GM19025 (cell line): ENCODE results near the gene ARHGAP24.

ENCODE experiments used
- ATAC-seq: cut with Tn5 transposase; IDR thresholded peaks from one replicate; pipeline ENCODE4 v1.9.1; 2021; ENCODE audit warnings: mild to moderate bottlenecking, low read depth, moderate library complexity; ENCODE audit not compliant: unreplicated experiment

ARHGAP24 gene

DNA sequence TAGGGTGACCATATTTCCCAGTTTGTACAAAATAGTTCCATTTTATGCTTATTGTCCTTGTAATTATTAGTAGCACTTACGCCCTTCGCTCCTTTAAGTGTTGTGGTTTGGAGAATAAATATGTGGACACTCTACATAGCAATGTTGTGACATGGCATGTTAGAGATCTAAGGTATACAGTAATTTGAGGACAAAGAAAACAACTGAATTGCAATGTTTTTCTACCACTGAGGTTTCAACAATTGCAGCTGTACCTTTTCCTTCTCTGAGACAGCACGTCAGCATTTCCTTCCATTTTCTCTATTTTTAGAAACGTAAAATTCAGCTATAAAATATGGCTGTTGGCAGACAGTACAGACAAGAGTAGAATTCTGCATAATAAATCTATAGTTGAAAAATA, 561.8 kb downstream of the ARHGAP24 start:
- no peak for ATAC-seq

DNA sequence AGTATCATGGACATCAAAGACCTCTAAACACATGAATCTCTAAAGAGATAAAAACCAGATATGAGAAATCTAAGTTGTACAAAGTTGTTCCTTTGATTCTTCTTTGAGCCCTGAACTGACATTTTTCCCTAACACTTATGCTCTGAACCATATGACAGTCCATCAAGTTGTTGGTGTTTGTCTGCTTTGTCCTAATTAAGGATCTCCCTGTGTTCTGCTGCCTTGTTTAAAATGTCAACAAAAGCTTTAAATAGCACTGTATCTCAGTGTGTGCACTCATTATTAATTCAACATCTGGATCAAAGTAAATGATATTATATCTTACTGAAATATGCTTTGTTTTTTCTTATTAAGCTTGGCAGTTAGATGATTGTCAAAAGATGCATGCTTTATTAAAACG, 563.1 kb downstream of the ARHGAP24 start:
- ATAC-seq, result no peak

DNA sequence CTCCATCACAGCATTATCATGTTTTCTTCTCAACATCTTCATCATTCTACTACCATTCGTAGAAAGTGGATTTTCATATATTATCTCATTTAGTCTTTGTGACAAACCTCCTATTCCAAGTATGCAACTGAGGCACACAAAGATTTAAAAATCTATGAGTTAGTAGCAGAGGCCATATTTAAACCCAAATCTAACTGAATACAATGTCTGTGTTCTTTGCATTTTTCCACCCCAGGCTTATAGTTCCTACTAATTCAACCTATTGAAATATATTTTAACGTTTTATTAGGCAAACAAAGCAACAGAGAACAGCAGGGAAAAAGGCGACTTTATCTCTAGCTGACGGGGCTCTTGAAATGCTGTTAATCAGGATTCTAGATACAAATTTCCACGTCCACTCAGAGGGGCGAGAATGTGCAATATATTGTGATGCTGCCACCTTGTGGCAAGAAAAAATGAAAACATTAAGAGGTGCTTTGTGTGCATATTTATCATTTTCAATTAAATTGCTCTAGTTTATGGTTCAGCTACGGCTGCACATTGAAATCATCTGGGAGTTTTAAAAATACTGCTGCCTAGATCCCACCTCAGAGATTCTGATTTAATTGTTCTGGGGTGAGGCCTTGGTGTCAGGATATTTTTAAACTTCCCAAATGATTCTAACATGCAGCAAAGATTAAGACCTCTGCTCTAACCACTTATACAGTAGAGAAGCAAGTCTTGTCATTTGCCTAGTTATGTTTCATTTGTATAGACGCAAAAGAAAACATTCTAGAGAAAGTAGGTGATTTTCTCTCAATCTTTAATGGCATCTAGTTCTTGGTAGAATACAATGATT, 569.0 kb downstream of the ARHGAP24 start:
- no peak for ATAC-seq

DNA sequence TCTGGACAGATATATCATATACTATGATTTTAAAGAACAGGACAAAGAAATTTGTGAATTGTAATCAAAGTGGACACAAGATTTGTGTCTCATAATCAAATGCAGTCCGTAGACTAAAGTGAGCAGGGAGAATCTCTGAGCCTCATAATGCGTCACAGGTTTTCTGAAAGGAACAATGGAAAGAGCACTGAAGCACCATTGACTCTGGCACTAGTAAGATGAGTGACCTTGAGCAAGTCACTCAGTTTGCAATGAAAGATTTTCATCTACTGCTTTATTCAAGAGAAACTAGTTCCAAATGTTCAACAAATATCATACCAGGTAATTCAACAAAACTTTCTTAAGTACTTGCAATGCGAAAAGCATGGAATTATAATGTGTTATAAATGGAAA, 569.6 kb downstream of the ARHGAP24 start:
- ATAC-seq, result no peak

GRCh38 chr4:86048426-86048825, 573.5 kb downstream of the ARHGAP24 start:
- ATAC-seq, result no peak

GRCh38 chr4:86050496-86050895, 575.5 kb downstream of the ARHGAP24 start:
- no peak for ATAC-seq
